Lower lobe of right lung (tissue), 2 donors: Measurements from ENCODE around the gene IKBKE. TPM values are rescaled to one million over a fixed set of nuclear protein-coding genes. Genes with fewer than 3 reads are reported as not detected.

Experiments
- ATAC-seq, 2 donors: fragments of 200-7000 bp; cut with Tn5 transposase; one replicate each; pipeline ENCODE4 v1.9.1; 2020 to 2022; ENCODE audit warnings: mild to moderate bottlenecking in 2 of 2, moderate library complexity in 2 of 2
- DNase-seq: peaks from one replicate; pipeline ENCODE4 v3.0.0-alpha.2; 2020
- H3K27ac ChIP-seq: fragments of 200-600 bp; one replicate; pipeline ENCODE4 v1.8.0; 2022
- H3K27me3 ChIP-seq: fragments of 200-600 bp; one replicate; pipeline ENCODE4 v1.8.0; 2022; ENCODE audit warnings: low read depth
- H3K36me3 ChIP-seq: fragments of 200-600 bp; one replicate; pipeline ENCODE4 v1.8.0; 2022; ENCODE audit warnings: mild to moderate bottlenecking
- H3K4me1 ChIP-seq: fragments of 200-600 bp; one replicate; pipeline ENCODE4 v1.8.0; 2022
- H3K4me3 ChIP-seq: fragments of 200-600 bp; one replicate; pipeline ENCODE4 v1.8.0; 2022; ENCODE audit warnings: mild to moderate bottlenecking
- H3K9me3 ChIP-seq: fragments of 200-600 bp; one replicate; pipeline ENCODE4 v1.8.0; 2022
- CTCF ChIP-seq: fragments of 200-600 bp; IDR thresholded peaks from one replicate; pipeline ENCODE4 v1.8.0; 2022; ENCODE audit warnings: antibody characterized with exemption, mild to moderate bottlenecking
- intact Hi-C: fragments of 100-400 bp; cut with DNase I; formaldehyde crosslinking; loops from one replicate; pipeline ENCODE4 v1.11.0; 2022
- total RNA-seq: library from RNA; stranded (reverse); fragmentation: NEBNext Ultra II Directional; extraction: Animal tissue kit (Norgen Biotek cat#: 25700); gene quantifications from one replicate; pipeline ENCODE4 v1.2.1, GENCODE V29; 2021
- donor health status: DM: no; HTN: yes; CAD: no; lungs with severe emphysema.

The IKBKE gene
- total RNA-seq, 1 donor from 2014 or later, result 12.5 TPM

GRCh38 chr1:206430031-206430983 lies 40.0 kb upstream of the IKBKE start:
- ATAC-seq (peak; percentile 37 to 59), DNase-seq (no peak)
- intact Hi-C loops, result no loop called here
- H3K27me3 ChIP-seq, result no peaks in the 10 kb centered on the region
- H3K4me1 ChIP-seq, result peaks cover 20% of the 10 kb centered on the region
- H3K36me3 ChIP-seq, result peaks cover 49% of the 10 kb centered on the region
- H3K27ac ChIP-seq, result no peak overlapping the region
- no peak for TF ChIP-seq CTCF
- no peak overlapping the region for H3K4me3 ChIP-seq
- no peaks in the 10 kb centered on the region for H3K9me3 ChIP-seq

- no peak for TF ChIP-seq CTCF
- DNase-seq, result no peak
- H3K4me3 ChIP-seq, result no peak overlapping the region
- no peak overlapping the region for H3K27ac ChIP-seq
- H3K9me3 ChIP-seq, result no peaks in the 10 kb centered on the region
- peaks cover 84% of the 10 kb centered on the region for H3K36me3 ChIP-seq
- peaks cover 7% of the 10 kb centered on the region for H3K4me1 ChIP-seq
- intact Hi-C loops, result no loop called here
- H3K27me3 ChIP-seq, result no peaks in the 10 kb centered on the region
- no peak for ATAC-seq
Observed at GRCh38 chr1:206435445-206435844, 34.8 kb upstream of the IKBKE start.

- TF ChIP-seq CTCF, result no peak
Observed at GRCh38 chr1:206438554-206438953, 31.7 kb upstream of the IKBKE start.

GRCh38 chr1:206439205-206439604 lies 31.1 kb upstream of the IKBKE start:
- Histone ChIP-seq H3K4me1 (no peaks in the 10 kb centered on the region), H3K4me3 (no peak overlapping the region), H3K27ac (no peak overlapping the region), H3K9me3 (no peaks in the 10 kb centered on the region), H3K36me3 (peaks cover 95% of the 10 kb centered on the region), H3K27me3 (no peaks in the 10 kb centered on the region)
- no peak for DNase-seq
- intact Hi-C loops, result no loop called here
- TF ChIP-seq CTCF, result no peak
- ATAC-seq, result no peak

More at GRCh38 chr1:206438554-206438953, 31.7 kb upstream of the IKBKE start:
- ATAC-seq, result no peak
- intact Hi-C loops, result no loop called here
- Histone ChIP-seq H3K4me1 (no peaks in the 10 kb centered on the region), H3K27ac (no peak overlapping the region), H3K4me3 (no peak overlapping the region), H3K9me3 (no peaks in the 10 kb centered on the region), H3K27me3 (no peaks in the 10 kb centered on the region), H3K36me3 (peaks cover 89% of the 10 kb centered on the region)
- DNase-seq, result no peak

- H3K36me3 ChIP-seq, result peaks cover 100% of the 10 kb centered on the region
- intact Hi-C loops, result no loop called here
Observed at GRCh38 chr1:206441336-206441967, 28.8 kb upstream of the IKBKE start.

More at GRCh38 chr1:206441336-206441967, 28.8 kb upstream of the IKBKE start:
- H3K9me3 ChIP-seq, result no peaks in the 10 kb centered on the region
- H3K4me3 ChIP-seq, result no peak overlapping the region
- no peak for TF ChIP-seq CTCF
- no peak overlapping the region for H3K27ac ChIP-seq
- H3K4me1 ChIP-seq, result no peaks in the 10 kb centered on the region
- DNase-seq, result no peak
- ATAC-seq, result no peak
- no peaks in the 10 kb centered on the region for H3K27me3 ChIP-seq
